DOHH2 (cell line): ENCODE data around the gene LSM3.

Source experiments
- EZH2phosphoT487 ChIP-seq: fragments of 200-600 bp; sonication (generic); IDR thresholded peaks from 2 replicates; pipeline ENCODE4 v1.6.1; 2017; ENCODE audit warnings: borderline replicate concordance, mild to moderate bottlenecking, antibody characterized with exemption, low read length, moderate library complexity, mixed read lengths
- TF ChIP-seq, protein P1 (sequence below): fragments of 200-600 bp; sonication (generic); IDR thresholded peaks from one replicate; pipeline ENCODE4 v1.5.1; 2014; ENCODE audit warnings: antibody characterized with exemption, mild to moderate bottlenecking, low read depth, low read length; ENCODE audit not compliant: poor library complexity, severe bottlenecking

DNA sequence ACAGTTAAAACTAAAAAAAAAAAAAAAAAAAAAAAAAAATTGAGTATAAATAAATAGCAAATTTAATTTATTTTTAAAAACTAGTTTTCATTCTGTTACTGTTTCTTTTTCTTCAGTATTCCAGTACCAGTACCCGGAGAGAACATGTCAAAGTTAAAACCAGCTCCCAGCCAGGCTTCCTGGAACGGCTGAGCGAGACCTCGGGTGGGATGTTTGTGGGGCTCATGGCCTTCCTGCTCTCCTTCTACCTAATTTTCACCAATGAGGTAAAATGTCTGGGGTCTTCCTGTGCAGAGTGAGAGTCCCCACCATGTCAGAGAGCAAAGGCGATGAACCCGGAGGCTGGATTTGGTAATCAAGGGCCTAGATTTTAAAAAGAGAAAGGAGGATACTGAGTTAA, 49.3 kb upstream of the LSM3 start:
- TF ChIP-seq, protein P1, sequence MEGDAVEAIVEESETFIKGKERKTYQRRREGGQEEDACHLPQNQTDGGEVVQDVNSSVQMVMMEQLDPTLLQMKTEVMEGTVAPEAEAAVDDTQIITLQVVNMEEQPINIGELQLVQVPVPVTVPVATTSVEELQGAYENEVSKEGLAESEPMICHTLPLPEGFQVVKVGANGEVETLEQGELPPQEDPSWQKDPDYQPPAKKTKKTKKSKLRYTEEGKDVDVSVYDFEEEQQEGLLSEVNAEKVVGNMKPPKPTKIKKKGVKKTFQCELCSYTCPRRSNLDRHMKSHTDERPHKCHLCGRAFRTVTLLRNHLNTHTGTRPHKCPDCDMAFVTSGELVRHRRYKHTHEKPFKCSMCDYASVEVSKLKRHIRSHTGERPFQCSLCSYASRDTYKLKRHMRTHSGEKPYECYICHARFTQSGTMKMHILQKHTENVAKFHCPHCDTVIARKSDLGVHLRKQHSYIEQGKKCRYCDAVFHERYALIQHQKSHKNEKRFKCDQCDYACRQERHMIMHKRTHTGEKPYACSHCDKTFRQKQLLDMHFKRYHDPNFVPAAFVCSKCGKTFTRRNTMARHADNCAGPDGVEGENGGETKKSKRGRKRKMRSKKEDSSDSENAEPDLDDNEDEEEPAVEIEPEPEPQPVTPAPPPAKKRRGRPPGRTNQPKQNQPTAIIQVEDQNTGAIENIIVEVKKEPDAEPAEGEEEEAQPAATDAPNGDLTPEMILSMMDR: no peak
- no peak for TF ChIP-seq EZH2phosphoT487
